Measurements from ENCODE around the gene IMP3. TPM values are rescaled to one million over a fixed set of nuclear protein-coding genes. Genes with fewer than 3 reads are reported as not detected.

Gene IMP3
- total and polyA plus RNA-seq, 2 donors (not counting 3 experiments of a cell fraction or from before 2014, with no cell fraction given) = 41.3 to 64.0 TPM

- H3K36me3 ChIP-seq (ENCODE audit: control insufficient read depth in 2 of 2, extremely low read depth in 1 of 2, insufficient read depth in 2 of 2, low read length in 2 of 2) = no peaks in the 10 kb centered on the region
- no peaks in the 10 kb centered on the region for H3K9me3 ChIP-seq (replicated peaks; ENCODE audit: control insufficient read depth, insufficient read depth, low read length)
- CTCF ChIA-PET = interaction anchor here (1.2 to 2.2 kb wide), 5 partner anchors 10 to 46 kb away, joined by 3 to 8 read pairs (median 4); partner anchors contain the start of genes SNUPN and SNX33
- no peak overlapping the region for H3K4me3 ChIP-seq (replicated peaks in 1 of 3; ENCODE audit: insufficient read depth in 1 of 3, low read depth in 1 of 3, low read length in 3 of 3)
- POLR2A ChIA-PET = no interaction called here
- H2AFZ ChIP-seq (ENCODE audit: low read depth, low read length) = no peak overlapping the region
- no peaks in the 10 kb centered on the region for H3K27me3 ChIP-seq (ENCODE audit: control insufficient read depth in 2 of 2, insufficient read depth in 2 of 2, low read length in 2 of 2)
- no peak for FAIRE-seq
- dilution Hi-C loops (cut with MboI; ENCODE audit: extremely low pct_ligation_motif_present, low sequenced_read_pairs) (no loop called here), intact Hi-C loops (cut with micrococcal nuclease) (no loop called here)
- no peaks in the 10 kb centered on the region for H3K9me1 ChIP-seq (replicated peaks; ENCODE audit: control insufficient read depth, extremely low read depth, insufficient read depth, low read length)
- H4K20me1 ChIP-seq (replicated peaks; ENCODE audit: control insufficient read depth, extremely low read depth, insufficient read depth, low read length) = no peaks in the 10 kb centered on the region
- H3K79me2 ChIP-seq (ENCODE audit: control insufficient read depth, insufficient read depth, low read length) = no peaks in the 10 kb centered on the region
- no peak for DNase-seq (ENCODE audit: low read depth, low spot score)
- BruUV-seq (replicated peaks) = no TSS peak
- no peak overlapping the region for H3K9ac ChIP-seq (replicated peaks; ENCODE audit: extremely low read depth, insufficient read depth, low read length)
- H3K4me1 ChIP-seq (ENCODE audit: control insufficient read depth, extremely low read depth, insufficient read depth, low read length) = peaks cover 6% of the 10 kb centered on the region
- H3K4me2 ChIP-seq (ENCODE audit: insufficient read depth, low read length) = no peak overlapping the region
- no peak overlapping the region for H3K27ac ChIP-seq (ENCODE audit: insufficient read depth, low read depth, low read length)
- TF ChIP-seq MAX (IDR thresholded peaks at IDR 0.05; ENCODE audit: insufficient read depth, insufficient read length) (no peak), FOS (IDR thresholded peaks at IDR 0.05; ENCODE audit: borderline replicate concordance, insufficient read depth, low read length) (no peak)
These were observed 31.9 kb upstream of the IMP3 start for GRCh38 chr15:75671730-75672602.

GRCh38 chr15:75669879-75670212 is 29.8 kb upstream of the IMP3 start:
- Histone ChIP-seq H2AFZ (ENCODE audit: low read depth, low read length) (no peak overlapping the region), H3K4me2 (ENCODE audit: insufficient read depth, low read length) (no peak overlapping the region), H3K4me3 (replicated peaks in 1 of 3; ENCODE audit: insufficient read depth in 1 of 3, low read depth in 1 of 3, low read length in 3 of 3) (no peak overlapping the region), H3K36me3 (ENCODE audit: control insufficient read depth in 2 of 2, extremely low read depth in 1 of 2, insufficient read depth in 2 of 2, low read length in 2 of 2) (no peaks in the 10 kb centered on the region), H4K20me1 (replicated peaks; ENCODE audit: control insufficient read depth, extremely low read depth, insufficient read depth, low read length) (no peaks in the 10 kb centered on the region), H3K9ac (replicated peaks; ENCODE audit: extremely low read depth, insufficient read depth, low read length) (no peak overlapping the region), H3K9me1 (replicated peaks; ENCODE audit: control insufficient read depth, extremely low read depth, insufficient read depth, low read length) (no peaks in the 10 kb centered on the region), H3K4me1 (ENCODE audit: control insufficient read depth, extremely low read depth, insufficient read depth, low read length) (peaks cover 10% of the 10 kb centered on the region), H3K79me2 (ENCODE audit: control insufficient read depth, insufficient read depth, low read length) (no peaks in the 10 kb centered on the region), H3K27ac (ENCODE audit: insufficient read depth, low read depth, low read length) (no peak overlapping the region), H3K9me3 (replicated peaks; ENCODE audit: control insufficient read depth, insufficient read depth, low read length) (no peaks in the 10 kb centered on the region), H3K27me3 (ENCODE audit: control insufficient read depth in 2 of 2, insufficient read depth in 2 of 2, low read length in 2 of 2) (no peaks in the 10 kb centered on the region)
- FAIRE-seq (no peak), DNase-seq (ENCODE audit: low read depth, low spot score) (no peak)
- TF ChIP-seq JUN (IDR thresholded peaks at IDR 0.05; ENCODE audit: borderline replicate concordance, insufficient read depth, insufficient read length, low read depth) = no peak
- no peak for TF ChIP-seq FOS (IDR thresholded peaks at IDR 0.05; ENCODE audit: borderline replicate concordance, insufficient read depth, low read length)
- TF ChIP-seq EZH2 (IDR thresholded peaks at IDR 0.05; ENCODE audit: borderline replicate concordance, low read depth, low read length, severe bottlenecking) = no peak
- TF ChIP-seq MYC (IDR thresholded peaks at IDR 0.05; ENCODE audit: low read depth, low read length) = no peak
- ChIA-PET CTCF (interaction anchor here (1.6 to 2.7 kb wide), 2 partner anchors 9 to 31 kb away, joined by 4 to 9 read pairs; no protein-coding TSS in a partner anchor), POLR2A (interaction anchor here (0.7 kb wide), 1 partner anchor 123 kb away, joined by 3 read pairs; no protein-coding TSS in a partner anchor)
- no TSS peak for BruUV-seq (replicated peaks)
- intact Hi-C loops (cut with micrococcal nuclease) = no loop called here
- dilution Hi-C loops (cut with MboI; ENCODE audit: extremely low pct_ligation_motif_present, low sequenced_read_pairs) = no loop called here

All from endothelial cell of umbilical vein (primary cell).